Thyroid gland (tissue), 4 donors: ENCODE data around the gene MYL3. TPM values are rescaled to one million over a fixed set of nuclear protein-coding genes. Genes with fewer than 3 reads are reported as not detected.
A peak's percentile ranks its signal among the peaks of the same experiment; 100 is the strongest.

Experiments used
- DNase-seq, 2 donors: peaks; one replicate each; pipeline ENCODE4 v3.0.0-alpha.2; 2019
- H3K27ac ChIP-seq, 3 donors: fragments of 200-600 bp; sonication (generic); 1 replicate in 2 of 3; 2 replicates in 1 of 3; pipeline ENCODE4 v1.5.1; 2016 to 2019; ENCODE audit warnings: mild to moderate bottlenecking in 1 of 3, moderate library complexity in 1 of 3
- H3K27me3 ChIP-seq: fragments of 200-600 bp; sonication (generic); one replicate; pipeline ENCODE4 v1.5.1; 2019
- H3K36me3 ChIP-seq, 2 donors: fragments of 200-600 bp; sonication (generic); one replicate each; pipeline ENCODE4 v1.5.1; 2016 to 2019
- H3K4me1 ChIP-seq, 2 donors: fragments of 200-600 bp; sonication (generic); one replicate each; pipeline ENCODE4 v1.5.1; 2017 to 2019
- H3K4me3 ChIP-seq, 3 donors: fragments of 200-600 bp; sonication (generic); replicated peaks in 1 of 3; 1 replicate in 2 of 3; 2 replicates in 1 of 3; pipeline ENCODE4 v1.5.1; 2016; ENCODE audit warnings: mild to moderate bottlenecking in 1 of 3
- H3K9me3 ChIP-seq: fragments of 200-600 bp; sonication (generic); one replicate; pipeline ENCODE4 v1.5.1; 2017
- POLR2A ChIP-seq, 2 donors: fragments of 450-650 bp; IDR thresholded peaks; one replicate each; pipeline ENCODE4 v1.6.1; 2017; ENCODE audit warnings: antibody characterized with exemption in 2 of 2, mild to moderate bottlenecking in 2 of 2, moderate library complexity in 1 of 2
- WGBS, 2 donors: methylation state at CpG; one replicate each; pipeline ENCODE4 v1.1.5; 2017; 5-methylcytosine and 5-hydroxymethylcytosine counted together
- intact Hi-C: fragments of 100-400 bp; cut with DNase I; formaldehyde crosslinking; loops from one replicate; pipeline ENCODE4 v1.15.1; 2023
- total RNA-seq, 4 donors: library from RNA; depleted of rRNA; stranded (reverse); fragments of >200 nt; gene quantifications; one replicate each; pipeline ENCODE4 v1.2.3, GENCODE V29; 2016
- TF ChIP-seq, protein P1 (sequence below), 6 experiments: fragments of 200-600 bp in 3 of 6; fragments of 450-650 bp in 3 of 6; sonication (generic) in 3 of 6; IDR thresholded peaks; one replicate each; pipeline ENCODE4 v1.5.1; 2016 to 2019; ENCODE audit warnings: antibody characterized with exemption in 6 of 6, mild to moderate bottlenecking in 2 of 6, inconsistent platforms in 1 of 6, moderate library complexity in 1 of 6

MYL3 gene
- total RNA-seq, 4 donors from 2014 or later: 1.8 to 2.8 TPM; not detected in 2

DNA sequence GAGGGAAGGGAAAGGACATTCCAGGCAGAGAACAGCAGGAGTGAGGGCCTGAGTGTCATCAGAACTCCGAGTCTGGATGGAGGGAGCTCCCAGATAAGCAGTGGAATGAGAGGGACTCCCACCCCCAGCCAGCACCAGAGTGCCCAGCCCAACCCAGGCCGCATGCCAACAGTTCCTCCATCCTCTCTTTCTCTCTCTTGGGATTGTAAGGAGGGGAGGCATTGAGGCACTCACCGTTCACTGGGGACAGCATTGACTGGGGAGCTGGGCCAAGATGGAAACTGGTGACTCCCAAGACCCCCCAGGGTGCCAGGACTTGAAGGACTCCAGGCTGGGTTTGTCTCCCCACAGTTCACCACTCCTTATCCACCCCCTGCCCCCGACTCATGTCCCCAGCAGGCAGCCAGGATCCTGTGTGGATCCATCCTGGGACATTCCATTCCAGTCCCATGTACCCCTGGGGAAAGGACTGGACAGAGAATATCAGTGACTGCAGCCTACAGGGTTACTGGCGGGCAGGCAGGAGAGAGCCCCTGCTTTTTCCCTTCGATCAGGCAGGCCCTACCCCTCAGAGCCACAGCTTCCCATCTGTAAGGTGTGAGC is 30.0 kb upstream of the MYL3 start:
- intact Hi-C loops: no loop called here
- no peak for DNase-seq
- WGBS, 2 donors: 62 to 64% methylated on average over 4 of the region's 6 CpGs
- Histone ChIP-seq H3K27me3 (no peaks in the 10 kb centered on the region), H3K27ac (no peak overlapping the region), H3K36me3 (no peaks in the 10 kb centered on the region), H3K4me1 (peaks cover 8 to 24% of the 10 kb centered on the region in 2 donors), H3K9me3 (no peaks in the 10 kb centered on the region), H3K4me3 (no peak overlapping the region)
- no peak for TF ChIP-seq POLR2A (IDR thresholded peaks at IDR 0.05)
- TF ChIP-seq, protein P1, sequence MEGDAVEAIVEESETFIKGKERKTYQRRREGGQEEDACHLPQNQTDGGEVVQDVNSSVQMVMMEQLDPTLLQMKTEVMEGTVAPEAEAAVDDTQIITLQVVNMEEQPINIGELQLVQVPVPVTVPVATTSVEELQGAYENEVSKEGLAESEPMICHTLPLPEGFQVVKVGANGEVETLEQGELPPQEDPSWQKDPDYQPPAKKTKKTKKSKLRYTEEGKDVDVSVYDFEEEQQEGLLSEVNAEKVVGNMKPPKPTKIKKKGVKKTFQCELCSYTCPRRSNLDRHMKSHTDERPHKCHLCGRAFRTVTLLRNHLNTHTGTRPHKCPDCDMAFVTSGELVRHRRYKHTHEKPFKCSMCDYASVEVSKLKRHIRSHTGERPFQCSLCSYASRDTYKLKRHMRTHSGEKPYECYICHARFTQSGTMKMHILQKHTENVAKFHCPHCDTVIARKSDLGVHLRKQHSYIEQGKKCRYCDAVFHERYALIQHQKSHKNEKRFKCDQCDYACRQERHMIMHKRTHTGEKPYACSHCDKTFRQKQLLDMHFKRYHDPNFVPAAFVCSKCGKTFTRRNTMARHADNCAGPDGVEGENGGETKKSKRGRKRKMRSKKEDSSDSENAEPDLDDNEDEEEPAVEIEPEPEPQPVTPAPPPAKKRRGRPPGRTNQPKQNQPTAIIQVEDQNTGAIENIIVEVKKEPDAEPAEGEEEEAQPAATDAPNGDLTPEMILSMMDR (IDR thresholded peaks at IDR 0.05): no peak

DNA sequence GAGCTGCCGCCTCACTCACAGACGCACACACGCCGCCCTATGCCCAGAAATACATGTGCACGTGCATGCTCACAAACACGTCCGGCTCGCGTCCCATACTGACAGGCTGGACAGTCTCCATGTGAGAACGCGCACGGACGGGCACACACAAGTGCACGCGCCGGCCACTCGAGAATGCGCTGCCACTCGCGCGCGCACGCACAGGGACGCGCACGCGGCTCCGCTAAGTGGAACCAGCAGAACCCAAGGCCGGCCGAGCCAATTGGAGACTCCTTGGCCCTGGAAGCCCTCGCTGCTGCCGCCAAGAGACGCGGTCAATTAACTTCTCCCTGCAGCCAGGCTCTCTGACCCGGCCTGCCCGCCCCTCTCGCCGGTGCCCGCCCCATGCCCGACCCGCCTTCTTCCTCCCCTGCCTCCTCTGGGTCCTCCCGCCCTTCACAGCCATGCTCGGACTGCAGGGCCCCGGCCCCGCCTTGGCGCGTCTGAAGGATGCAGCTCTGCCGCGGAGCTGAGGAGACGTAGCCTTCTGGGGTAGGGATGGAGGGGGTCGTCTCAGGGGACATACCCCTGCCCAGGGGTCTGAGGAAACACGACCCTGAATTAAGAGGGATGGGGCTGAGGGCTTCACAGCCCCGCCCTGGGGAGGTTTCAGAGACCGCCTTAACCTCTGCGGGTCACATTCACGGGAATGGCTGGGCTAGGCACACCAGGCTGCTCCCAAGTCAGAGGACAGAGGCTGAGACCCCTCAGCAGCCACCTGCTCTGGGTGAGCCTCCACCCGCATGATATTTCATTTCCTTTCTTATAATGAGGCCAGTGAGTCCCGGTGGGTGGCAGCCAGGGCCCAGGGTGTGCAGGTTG is 29.3 kb upstream of the MYL3 start:
- H3K27me3 ChIP-seq: no peaks in the 10 kb centered on the region
- H3K4me1 ChIP-seq: peaks cover 8 to 23% of the 10 kb centered on the region in 2 donors
- no peaks in the 10 kb centered on the region for H3K9me3 ChIP-seq
- intact Hi-C loops: no loop called here
- H3K36me3 ChIP-seq: no peaks in the 10 kb centered on the region
- WGBS, 2 donors: 6 to 7% methylated on average over 32 to 34 of the region's 58 CpGs
- no peak overlapping the region for H3K27ac ChIP-seq
- TF ChIP-seq, protein P1 (IDR thresholded peaks at IDR 0.05): peak in 2 of 6 experiments; percentile 10 to 21
- TF ChIP-seq POLR2A (IDR thresholded peaks at IDR 0.05): no peak
- DNase-seq: peak; percentile 87
- H3K4me3 ChIP-seq: peak overlapping the region in 2 of 3 donors; percentile 15 to 22

DNA sequence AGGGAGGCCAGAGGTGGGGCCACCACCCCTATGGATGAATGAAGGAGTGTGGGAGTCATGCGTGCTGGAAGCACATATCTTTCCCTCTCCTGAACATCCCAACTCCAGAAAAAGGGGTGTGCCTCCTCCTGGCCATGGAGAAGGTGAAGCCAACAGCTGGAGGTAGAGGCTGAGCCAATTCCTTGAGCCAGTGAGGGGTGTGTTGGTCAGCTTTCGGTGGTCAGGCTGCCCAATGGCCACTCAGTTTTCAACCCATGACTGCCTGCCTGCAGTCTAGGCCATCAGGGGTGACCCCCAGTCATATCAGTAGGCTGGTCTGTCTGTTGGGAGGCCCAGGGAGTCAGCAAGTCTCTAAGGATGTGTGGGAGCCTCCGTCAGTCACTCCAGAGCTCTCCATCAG is 27.9 kb upstream of the MYL3 start:
- intact Hi-C loops: no loop called here
- DNase-seq: no peak
- Histone ChIP-seq H3K9me3 (no peaks in the 10 kb centered on the region), H3K4me1 (peaks cover 8 to 23% of the 10 kb centered on the region in 2 donors), H3K27me3 (no peaks in the 10 kb centered on the region), H3K27ac (no peak overlapping the region), H3K36me3 (no peaks in the 10 kb centered on the region), H3K4me3 (no peak overlapping the region)
- TF ChIP-seq POLR2A (IDR thresholded peaks at IDR 0.05): no peak
- TF ChIP-seq, protein P1 (IDR thresholded peaks at IDR 0.05): no peak
- WGBS, 2 donors: 98 to 100% methylated on average over 2 to 3 of the region's 3 CpGs

DNA sequence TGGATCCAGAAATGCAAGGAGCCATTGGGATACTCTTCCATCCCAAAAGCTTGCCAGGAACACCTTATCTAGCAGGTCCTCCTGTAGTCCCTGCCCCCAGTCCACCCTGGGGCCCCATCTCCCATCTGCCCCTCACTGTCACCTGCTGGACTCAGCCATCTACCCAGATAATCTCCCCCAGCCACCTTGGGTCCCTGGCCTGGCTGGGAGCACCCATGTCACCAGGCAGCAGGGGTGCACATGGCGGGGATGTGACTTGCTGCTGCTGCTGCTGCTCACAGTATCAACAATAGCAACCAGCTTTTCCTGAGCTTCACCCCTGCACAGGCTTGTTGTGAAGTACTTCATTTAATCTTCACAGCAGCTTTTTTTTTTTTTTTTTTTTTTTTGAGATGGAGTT is 26.9 kb upstream of the MYL3 start:
- intact Hi-C loops: no loop called here
- Histone ChIP-seq H3K9me3 (no peaks in the 10 kb centered on the region), H3K4me1 (peaks cover 8 to 23% of the 10 kb centered on the region in 2 donors), H3K36me3 (no peaks in the 10 kb centered on the region), H3K27ac (no peak overlapping the region), H3K4me3 (no peak overlapping the region), H3K27me3 (no peaks in the 10 kb centered on the region)
- DNase-seq: no peak
- TF ChIP-seq POLR2A (IDR thresholded peaks at IDR 0.05): no peak
- TF ChIP-seq, protein P1 (IDR thresholded peaks at IDR 0.05): no peak
- WGBS, 2 donors: 90 to 95% methylated on average over 1 of the region's 1 CpG
